NT2/D1 (cell line): ENCODE data around the gene FRYL.

Source experiments
- YY1 ChIP-seq: IDR thresholded peaks from 2 replicates; pipeline ENCODE4 v1.6.1; 2011; ENCODE audit not compliant: insufficient read length, insufficient read depth
- ZNF274 ChIP-seq: IDR thresholded peaks from 2 replicates; pipeline ENCODE4 v1.6.1; 2011; ENCODE audit warnings: mild to moderate bottlenecking, low read depth, low read length

DNA sequence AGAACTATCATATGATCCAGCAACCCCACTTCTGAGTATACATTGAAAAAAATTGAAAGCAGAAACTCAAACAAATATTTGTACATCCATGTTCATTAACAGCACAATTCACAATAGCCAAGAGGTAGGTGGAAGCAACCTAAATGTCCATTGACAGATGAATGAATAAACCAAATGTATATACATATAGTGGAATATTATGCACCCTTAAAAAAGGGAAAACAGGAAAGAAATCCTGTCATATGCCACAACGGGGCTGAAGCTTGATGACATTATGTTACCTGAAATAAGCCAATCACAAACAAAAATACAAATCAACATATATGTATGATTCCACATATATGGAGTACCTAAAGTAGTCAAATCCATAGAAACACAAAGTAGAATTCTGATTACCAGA is 222.1 kb downstream of the FRYL start:
- TF ChIP-seq ZNF274, result no peak
- TF ChIP-seq YY1, result no peak
